ENCODE results near the gene AP1S3.
"Not testable (repeated sequence)": the region's sequence is repeated elsewhere in the genome, so short reads cannot be mapped to it uniquely, and the experiment has no call there.

AP1S3 gene

DNA sequence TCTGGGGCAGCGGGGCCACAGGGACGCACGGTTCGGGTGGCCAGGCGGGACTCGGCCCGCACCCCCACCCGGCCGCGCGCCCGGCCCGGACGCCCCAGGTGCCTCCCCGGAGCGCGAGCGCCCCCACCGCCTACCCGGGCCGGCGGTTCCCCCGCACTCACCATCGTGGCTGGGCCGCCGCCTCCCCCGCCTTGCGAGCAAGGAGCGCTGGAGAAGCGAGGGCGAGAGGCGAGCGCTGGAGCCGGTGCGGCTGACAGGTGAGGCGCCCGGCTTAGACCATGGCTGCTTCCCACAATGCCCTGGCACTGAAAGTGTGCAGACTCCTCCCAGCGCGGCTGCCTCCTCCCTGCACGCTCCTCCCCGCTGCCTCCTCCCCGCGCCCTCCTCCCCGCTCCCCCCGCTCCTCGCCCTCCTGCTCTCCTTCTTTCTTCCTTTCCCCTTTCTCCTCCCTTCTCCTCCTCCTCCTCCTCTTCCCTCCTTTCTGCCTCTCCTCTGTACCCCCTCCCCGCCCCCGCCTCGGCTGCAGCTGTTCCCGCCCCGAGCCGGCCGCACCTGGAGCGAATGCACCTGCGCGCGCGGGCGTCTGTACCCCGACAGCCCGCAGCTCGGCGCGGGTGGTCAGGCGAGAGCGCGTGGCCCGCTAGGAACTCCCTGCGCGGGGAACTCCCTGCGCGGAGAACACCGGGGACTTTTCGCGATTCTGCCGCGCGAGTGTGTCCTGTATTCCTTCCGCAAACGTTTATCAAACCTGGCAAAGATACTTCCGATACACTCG is at the start of gene AP1S3:
AP1S3 (minus strand) TSS at position 296 of the 775 bp plus-strand sequence; CDS start at position 164, 132 bp downstream.
- DNase-seq (ENCODE audit: low read depth in 3 of 3): peak; percentile 55 to 61 (median 60)

DNA sequence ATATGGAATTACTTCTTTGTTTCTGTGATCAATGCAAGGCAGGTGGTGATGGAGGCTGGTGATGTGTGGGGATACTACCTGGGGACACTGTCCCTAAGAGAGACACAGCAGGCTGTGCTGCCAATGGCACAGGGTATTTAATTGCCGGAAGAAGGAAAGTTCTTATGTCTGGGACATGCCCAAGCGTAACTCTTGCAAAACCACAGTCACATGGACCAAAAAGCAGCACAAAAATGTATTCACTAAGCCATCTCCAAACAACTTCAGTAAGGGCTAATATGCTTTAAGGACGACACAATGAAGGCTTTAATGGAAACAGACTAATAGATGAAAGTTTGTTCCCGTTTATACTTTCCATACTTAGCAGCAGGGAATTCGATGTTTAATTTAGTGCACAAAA is 49.7 kb upstream of the AP1S3 start:
- no peak for DNase-seq (ENCODE audit: low read depth in 3 of 3)

DNA sequence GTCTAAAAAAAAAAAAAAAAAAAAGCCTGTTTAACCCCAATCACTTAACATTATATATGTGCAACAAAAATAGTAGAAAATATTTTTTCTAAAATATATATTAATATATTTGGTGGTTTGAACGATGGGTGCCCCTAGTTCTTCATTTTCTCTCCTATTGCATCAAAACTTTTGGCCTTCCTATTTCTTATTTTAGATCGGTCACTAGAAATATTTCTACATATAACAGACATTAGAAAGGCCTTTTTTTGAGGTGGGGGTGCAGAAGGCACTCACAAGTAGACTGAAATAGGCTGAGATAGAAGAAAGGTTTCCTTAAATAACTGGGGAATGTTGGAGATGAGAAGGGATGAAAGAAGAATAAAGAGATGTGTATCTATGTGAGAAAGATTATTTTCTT is 49.3 kb upstream of the AP1S3 start:
- no peak for DNase-seq (ENCODE audit: low read depth in 3 of 3)

DNA sequence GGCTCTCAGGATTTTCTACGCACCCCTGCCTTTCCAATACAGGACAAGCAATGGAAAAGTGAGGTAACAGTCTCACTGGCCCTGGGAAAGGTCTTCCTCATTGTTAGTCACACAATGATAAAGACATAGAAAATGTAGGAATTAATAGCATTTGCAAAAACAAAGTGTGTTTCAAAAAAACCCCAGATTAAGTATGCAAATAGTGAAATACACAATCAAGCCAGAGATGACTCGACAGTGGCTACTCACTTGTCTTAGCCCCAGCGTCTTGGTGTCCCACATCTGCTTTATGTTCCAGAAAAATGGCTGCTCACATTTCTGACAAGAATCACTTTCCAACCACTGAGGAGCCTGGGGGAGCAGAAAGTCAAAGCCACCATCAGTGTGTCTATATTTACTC is 47.0 kb upstream of the AP1S3 start:
- DNase-seq (ENCODE audit: low read depth in 3 of 3): no peak

DNA sequence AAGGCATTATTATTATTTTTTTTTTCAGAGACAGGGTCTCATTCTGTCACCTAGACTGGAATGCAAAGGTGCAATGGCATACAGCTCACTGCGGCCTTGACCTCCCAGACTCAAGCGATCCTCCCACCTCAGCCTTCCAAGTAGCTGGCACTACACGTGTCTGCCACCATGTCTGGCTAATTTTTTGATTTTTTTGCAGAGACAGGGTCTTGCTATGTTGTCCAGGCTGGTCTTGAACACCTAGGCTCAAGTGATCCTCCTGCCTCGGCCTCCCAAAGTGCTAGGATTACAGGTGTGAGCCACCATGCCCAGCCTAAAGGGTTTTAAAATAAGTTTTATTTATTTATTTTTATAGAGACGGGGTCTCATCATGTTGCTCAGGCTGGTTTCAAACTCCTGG is 45.3 kb upstream of the AP1S3 start:
- no peak for DNase-seq (ENCODE audit: low read depth in 3 of 3)

DNA sequence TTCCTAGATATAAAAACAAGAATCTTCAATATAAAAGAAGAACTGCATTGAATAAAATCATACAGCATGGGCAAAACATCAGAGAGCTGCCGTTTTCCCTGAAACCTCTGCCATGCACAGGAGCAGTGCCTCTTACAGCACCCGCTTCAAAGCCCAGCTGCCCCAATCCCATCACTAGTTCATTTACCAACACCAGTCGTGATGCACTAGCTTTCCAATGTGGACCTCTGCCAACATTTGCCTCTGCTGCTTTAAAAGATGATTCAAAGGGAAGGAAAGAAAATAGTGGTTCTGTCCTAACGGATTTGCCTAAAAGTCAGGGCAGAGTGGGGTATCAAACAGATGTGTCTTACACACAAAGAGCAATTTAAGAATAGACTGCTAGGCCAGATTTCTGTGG is 43.4 kb upstream of the AP1S3 start:
- no peak for DNase-seq (ENCODE audit: low read depth in 3 of 3)

DNA sequence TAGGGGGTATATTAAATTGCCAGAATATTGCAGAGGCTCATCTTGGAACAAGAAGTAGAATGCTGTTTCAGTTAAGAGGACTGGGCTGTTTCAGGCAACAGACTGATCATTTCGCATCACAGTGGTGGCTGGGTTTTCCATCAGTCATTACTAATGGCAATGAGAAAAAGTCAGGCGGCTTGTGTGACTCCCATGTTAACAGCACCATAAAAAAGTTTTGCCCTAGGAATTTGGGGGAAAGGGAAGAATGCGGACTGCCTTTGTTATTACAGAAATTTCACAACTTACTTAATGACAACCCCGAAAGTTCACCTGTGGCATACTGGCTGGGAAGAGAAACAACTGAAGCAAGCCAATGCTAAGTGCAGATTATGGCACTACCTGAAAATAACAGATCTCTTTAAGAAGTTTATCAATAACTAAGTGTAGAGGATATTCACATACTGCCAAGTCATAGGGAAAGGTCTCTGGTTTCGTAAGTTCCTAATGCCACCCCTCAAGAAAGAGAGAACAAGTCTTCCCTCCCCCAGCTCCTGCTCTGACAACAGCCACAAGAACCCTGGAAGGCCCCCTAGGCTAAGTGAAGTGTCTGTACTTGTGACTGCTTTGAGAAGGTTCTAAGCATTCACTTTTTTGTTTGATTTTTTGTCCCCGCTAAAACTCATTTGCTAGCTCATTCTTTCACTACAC is 40.5 kb upstream of the AP1S3 start:
- no peak for DNase-seq (ENCODE audit: low read depth in 3 of 3)

DNA sequence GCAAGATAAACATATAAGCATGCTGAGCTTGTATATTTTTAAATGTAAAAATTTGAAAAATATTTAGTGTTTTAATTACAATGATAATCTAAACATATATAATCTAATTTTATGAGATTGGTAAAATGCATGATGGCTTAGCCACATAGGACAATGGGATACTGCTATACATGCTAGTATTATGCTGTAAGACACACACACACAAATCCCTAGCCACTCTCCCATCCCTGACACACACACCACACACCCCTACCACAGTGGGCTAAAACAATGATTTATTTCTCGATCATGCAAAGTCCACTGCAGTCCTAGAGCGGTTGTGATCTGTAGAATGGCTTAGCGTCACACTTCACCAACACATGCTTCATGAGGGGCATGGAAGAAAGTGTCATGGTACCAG is 36.3 kb upstream of the AP1S3 start:
- no peak for DNase-seq (ENCODE audit: low read depth in 3 of 3)

DNA sequence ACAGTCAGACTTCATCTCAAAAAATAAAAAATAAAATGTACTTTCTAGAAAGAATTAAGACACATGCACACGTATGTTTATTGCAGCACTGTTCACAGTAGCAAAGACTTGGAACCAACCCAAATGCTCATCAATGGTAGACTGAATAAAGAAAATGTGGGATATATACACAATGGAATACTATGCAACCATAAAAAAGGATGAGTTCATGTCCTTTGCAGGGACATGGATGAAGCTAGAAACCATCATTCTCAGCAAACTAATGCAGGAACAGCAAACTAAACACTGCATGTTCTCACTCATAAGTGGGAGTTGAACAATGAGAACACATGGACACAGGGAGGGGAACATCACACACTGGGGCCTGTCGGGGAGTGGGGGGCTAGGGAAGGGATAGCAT is 35.4 kb upstream of the AP1S3 start:
- DNase-seq (ENCODE audit: low read depth in 3 of 3): not testable (repeated sequence)

DNA sequence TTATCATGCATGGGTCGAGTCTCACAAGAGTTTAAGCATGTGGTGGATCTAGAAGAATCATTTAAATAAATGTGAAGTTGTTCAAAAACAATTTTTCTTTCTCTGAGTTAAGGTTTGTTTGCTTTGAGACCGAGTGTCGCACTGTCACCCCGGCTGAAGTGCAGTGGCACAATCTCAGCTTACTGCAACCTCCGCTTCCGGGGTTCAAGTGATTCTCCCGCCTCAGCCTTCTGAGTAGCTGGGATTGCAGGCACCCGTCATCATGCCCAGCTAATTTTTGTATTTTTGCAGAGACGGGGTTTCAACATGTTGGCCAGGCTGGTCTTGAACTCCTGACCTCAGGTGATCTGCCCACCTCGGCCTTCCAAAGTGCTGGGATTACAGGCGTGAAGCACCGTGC is 34.3 kb upstream of the AP1S3 start:
- not testable (repeated sequence) for DNase-seq (ENCODE audit: low read depth in 3 of 3)

DNA sequence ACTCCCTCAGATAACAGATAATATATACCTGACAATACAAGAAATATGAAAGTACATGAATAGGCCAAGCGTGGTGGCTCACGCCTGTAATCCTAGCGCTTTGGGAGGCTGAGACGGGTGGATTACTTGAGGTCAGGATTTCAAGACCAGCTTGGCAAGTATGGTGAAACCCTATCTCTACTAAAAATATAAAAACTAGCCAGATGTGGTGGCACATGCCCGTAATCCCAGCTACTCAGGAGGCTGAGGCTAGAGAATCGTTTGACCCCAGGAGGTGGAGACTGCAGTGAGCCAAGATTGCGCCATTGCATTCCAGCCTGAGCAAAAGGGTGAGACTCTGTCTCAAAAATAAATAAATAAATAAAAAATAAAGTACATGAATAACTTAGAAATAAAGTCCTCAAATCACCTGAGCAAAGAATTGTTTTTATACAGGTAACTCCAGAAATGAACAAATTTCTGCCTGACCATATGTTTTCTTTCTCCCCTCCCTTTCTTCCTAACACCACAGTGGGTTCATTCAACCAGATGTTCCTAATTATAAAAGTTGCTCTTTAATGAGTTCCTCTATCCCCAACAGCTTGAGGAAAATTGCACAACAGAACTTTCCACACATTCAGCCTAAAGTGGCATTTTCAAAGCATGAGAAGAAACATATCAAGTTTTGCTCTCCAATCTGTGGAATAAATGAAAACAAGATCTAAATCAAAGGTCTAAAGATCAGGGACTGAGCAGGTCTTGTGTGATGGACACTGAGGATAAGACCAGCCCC is 33.6 kb upstream of the AP1S3 start:
- no peak for DNase-seq (ENCODE audit: low read depth in 3 of 3)

DNA sequence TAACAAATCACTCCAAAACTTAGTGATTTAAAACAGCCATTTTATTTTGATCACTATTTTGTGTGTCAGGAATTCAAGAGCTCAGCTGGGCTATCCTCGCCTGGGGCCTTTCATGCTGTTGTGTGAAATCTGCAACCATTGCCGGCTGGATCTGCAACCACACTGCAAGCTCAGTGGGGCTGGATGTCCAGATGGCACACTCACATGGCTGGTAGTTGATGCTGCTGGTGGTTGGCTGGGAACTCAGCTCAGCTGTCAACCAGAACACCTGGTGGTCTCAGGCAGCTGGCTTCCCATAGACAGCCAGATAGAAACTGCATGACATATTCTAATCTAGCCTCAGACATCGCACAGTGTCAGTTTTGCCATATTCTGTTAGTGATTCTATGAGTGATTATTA is 30.6 kb upstream of the AP1S3 start:
- no peak for DNase-seq (ENCODE audit: low read depth in 3 of 3)

DNA sequence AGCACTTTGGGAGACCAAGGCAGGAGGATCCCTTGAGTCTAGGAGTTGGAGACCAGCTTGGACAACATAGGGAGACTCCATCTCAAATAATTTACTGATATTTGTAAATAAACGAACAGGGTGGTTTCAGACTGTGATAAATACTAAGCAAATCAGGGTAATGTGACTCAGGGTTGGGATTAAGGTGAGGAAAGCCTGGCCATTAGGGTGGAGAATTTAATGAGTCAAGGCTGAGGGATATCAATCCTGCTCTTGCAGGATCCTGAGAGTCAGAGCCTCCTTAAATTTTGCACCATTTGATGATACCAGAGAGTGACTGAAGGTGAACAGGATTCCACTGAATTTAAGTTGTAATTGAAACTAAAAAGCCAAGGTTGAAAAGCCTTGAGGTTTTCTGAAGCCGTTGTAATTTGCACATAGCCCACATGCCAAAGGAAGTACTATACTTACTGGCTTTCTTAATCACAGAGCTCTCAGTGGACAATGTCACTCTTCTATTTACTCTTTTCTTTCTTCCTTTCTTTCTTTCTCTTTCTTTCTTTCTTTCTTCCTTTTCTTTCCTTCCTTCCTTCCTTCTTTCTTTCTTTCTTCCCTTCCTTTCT is 28.6 kb upstream of the AP1S3 start:
- no peak for DNase-seq (ENCODE audit: low read depth in 3 of 3)

DNA sequence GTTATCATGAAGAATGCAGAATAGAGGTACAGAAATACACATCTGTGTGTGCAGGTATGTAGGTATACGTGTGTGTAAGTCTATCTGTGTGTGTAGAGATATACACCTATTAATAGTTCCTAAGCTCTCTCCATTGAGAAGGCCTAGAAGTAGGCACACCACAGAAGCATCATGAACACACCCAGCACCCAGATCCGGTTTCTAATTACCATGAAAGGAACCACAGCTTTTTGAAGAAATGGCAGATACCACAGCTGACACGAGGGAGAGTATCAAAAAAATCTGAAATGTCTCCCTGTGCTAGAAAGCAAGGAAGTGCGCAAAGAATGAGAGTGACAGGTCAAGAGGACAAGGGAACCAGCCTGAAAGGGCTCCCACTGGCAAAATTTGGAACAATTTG is 27.7 kb upstream of the AP1S3 start:
- DNase-seq (ENCODE audit: low read depth in 3 of 3): no peak

DNA sequence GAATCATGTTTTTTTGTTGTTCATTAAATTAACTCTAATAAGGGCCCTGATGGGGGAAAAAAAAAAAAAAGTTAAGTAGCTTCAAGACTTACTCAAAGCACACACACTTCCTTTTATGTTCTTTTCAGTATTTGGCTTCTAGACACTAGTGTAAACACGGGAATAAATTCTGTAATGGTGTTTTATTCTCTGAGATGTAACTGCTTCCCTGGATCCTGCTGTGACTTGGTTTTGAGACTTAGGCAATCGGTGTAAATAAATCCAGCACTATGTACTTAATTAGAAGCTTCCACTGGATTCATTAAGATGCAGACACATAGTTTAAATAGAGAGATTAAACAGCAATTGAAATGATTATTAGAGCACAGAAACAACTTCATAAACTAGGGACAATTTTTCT is 26.1 kb upstream of the AP1S3 start:
- no peak for DNase-seq (ENCODE audit: low read depth in 3 of 3)

DNA sequence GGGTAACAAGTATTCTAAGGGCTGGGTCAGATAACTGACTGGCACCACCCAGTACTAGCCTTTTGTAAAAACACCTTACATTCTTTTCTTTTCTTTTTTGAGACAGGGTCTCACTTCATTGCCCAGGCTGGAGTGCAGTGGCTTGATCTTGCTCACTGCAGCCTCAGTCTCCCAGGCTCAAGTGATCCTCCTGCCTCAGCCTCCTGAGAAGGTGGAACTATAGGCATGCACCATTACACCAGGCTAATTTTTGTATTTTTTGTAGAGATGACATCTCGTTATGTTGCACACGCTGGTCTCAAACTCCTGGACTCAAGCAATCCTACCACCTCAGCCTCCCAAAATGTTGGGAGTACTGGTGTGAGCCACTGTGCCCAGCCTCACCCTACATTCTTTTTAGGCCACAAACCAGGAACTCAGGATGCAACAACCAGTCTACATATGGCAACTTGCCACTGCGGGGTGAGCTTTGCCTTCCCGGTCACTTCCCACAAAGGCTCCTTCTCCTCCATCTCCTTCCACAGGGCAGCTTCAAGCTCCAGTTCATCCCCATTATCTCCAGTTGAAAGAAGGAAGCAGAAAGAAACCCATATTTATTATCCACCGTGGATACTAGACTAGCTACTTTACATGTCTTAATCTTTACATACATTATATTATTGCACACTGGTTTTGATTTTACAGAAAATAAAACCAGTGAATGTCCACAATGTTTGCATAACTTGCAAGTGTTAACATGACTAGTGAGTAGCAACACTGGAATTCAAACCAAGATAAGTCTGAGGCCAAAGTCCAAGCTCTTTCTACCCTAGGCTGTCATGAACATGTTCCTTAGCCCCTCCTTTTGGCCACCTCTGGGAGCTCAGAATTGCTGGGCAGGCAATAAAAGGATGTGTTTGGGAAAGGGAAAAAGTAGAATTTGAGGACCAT is 23.7 kb upstream of the AP1S3 start:
- DNase-seq (ENCODE audit: low read depth in 3 of 3): no peak

DNA sequence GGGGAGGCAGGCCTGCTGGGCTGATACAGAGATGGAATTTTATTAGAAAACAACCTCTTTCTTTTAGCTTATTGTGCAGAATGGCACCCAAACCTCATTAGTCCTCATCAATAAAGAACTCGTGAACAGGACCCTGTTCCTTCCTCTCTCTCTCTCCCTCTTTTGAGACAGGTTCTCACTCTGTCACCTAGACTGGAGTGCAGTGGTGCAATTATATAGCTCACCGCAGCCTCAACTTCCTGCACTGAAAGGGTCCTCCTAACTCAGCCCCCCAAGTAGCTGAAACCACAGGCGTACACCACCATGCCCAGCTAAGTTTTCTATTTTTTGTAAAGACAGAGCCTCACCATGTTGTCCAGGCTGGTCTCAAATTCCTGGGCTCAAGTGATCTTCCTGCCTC is 21.7 kb upstream of the AP1S3 start:
- no peak for DNase-seq (ENCODE audit: low read depth in 3 of 3)

DNA sequence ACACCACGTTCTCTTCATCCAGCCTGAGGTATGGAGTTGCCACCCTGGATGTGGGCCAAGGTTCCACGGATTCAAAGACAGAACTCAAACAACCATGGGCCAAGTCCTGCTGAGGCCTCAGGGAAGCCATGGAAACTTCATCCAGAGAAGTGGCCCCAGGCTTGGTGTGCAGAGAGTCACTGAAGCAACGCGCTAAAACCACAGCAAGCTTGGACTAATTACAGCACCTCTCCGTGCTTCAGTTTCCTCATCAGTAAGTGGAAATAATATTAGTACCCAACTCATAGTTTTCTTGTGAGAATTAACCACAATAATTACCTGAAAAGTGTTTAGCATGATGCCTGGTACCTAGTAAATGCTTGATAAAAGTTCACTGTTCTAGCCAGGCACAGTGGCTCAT is 19.2 kb upstream of the AP1S3 start:
- no peak for DNase-seq (ENCODE audit: low read depth in 3 of 3)

DNA sequence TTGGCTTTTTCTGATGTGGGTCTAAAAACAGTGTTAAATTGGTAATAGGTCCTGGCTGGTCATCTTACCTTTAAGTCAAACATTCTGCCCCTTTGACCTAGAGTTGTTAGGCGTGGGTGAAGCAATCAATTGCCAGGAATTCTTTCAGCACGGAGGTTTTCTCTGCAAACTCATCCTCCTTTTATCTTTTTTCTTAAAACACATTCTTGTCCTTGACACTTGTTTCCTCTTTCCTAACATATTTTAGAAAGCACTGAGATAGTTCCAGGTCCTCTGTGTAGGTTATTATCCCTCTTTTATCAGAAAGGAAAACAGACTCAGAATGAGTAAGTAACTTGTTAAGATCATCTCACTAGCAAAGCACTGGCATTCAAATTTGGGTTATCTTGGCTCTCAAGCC is 18.6 kb upstream of the AP1S3 start:
- DNase-seq (ENCODE audit: low read depth in 3 of 3): no peak

DNA sequence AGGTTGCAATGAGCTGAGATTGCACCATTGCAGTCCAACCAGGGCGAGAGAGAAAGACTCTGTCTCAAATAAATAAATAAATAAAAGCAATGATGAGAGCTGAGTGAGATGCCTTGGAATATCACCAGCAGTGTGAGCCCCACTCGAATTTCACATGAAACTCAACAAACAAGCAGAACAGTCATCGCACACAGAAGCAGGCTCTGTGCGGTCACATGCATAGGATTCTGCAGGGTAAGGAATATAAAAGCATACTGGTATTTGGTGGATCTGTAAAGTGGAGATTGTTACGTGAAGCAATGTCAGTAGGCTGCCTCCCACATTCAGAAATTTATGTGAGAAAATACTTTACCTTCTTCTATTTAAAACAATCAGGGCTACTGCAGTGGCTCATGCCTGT is 18.0 kb upstream of the AP1S3 start:
- no peak for DNase-seq (ENCODE audit: low read depth in 3 of 3)

DNA sequence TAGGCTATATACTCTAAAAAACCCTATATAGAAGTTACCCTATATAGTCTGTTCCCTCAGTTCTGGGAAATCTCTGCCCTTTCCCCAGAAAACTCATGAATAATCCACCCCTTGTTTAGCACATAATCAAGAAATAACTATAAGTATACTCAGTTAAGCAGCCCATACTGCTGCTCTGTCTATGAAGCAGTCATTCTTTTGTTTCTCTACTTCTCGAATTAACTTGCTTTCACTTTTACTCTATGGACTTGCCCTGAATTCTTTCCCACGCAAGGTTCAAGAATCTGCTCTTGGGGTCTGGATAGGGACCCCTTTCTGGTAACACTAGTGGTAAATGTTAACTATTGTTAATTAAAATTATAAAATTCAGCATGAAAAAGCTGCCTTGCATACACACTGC is 17.4 kb upstream of the AP1S3 start:
- no peak for DNase-seq (ENCODE audit: low read depth in 3 of 3)
